NCI-H1105 (cell line): ENCODE measurements around the gene KCNB1.

Source experiments
- DNase-seq: peaks from one replicate; lab custom pipeline; 2025; lab: John Stamatoyannopoulos, UW

The KCNB1 gene

DNA sequence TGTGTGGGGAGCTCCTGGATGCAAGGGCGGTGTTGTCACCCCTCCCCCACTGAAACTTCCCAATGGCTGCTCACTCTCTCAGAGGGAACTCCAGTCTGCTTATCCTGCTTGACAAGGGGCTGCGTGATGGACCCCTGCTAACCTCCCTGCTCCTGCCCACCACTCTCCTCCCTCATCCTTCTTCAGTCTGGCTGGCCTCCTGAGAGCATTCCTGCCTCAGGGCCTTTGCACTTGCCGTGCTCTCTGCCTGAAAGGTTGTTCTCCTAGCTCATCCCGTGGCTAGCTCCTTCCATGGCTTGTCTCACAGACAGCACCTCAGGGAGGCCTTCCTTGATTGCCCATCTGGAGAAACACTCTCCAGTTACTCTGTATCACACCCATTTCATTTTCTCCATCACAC is 130.7 kb downstream of the KCNB1 start:
- DNase-seq = no peak

DNA sequence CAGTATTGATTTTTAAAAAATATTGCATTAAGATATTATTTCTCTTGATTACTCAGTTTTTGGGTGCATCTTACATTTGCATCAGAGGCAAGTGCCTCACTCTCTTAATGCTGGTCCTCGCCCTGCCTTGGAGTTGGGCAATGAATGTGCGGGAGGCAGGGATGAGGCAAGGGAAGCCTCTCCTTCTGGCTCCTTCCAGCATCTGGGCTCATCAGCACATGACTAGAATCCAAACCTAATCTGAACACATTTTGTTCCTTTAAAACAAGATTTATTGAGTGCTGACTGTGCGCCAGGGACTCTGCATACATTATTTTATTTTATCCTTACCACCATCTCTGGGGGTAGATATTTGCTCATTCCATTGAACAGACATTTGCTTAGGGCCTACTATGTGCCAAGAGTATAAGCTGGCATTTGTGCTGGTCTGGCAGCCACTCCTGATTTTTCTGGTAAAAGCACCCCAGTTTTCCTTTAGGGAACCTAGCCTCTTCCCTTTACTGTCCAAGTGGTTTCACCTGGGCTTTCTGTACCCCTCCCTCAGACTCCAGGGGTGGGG is 132.7 kb downstream of the KCNB1 start:
- no peak for DNase-seq

DNA sequence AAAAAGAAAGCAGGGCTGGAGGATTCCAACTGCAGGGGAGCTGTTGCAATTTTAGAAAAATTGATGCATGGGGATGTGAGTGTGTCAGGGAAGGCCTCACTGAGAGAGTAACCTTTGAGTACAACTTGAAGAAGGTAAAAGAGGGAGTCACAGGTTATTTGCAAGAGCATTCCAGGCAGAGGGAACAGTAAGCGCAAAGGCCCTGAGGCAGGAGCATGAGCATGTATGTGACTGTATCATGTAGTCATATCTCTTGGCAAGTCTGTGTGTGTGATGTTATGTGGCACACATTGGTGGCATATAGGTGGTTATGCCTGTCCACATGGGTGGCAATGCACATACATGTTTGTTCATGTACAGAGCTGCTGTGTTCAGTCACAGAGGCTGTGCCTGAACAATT is 133.4 kb downstream of the KCNB1 start:
- no peak for DNase-seq

- DNase-seq = no peak
Measured at GRCh38 chr20:49348563-49348962, 133.9 kb downstream of the KCNB1 start.

GRCh38 chr20:49347156-49347555 is 135.3 kb downstream of the KCNB1 start:
- no peak for DNase-seq

- no peak for DNase-seq
Measured at GRCh38 chr20:49346682-49347081, 135.8 kb downstream of the KCNB1 start.

- no peak for DNase-seq
Measured at GRCh38 chr20:49345524-49345923, 136.9 kb downstream of the KCNB1 start.

DNA sequence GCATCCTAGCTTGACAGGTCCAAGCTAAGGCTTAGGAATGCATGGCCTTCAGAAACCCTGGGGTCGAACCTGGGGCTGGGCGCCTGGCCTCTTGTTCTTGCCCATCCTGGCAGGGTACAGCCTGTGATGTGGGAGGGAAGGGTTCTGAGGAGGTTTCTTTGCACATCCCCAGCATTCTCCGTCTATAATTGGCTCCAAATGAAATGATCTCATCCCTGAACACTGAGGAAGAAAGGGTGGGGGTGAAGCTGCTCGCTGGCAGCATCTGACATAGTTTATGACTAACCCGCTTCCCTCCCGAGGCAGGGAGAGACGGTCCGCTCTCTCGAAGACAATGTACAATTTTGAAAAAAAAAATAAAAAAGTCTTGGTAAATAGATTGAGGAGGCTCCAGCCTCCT is 137.5 kb downstream of the KCNB1 start:
- no peak for DNase-seq

DNA sequence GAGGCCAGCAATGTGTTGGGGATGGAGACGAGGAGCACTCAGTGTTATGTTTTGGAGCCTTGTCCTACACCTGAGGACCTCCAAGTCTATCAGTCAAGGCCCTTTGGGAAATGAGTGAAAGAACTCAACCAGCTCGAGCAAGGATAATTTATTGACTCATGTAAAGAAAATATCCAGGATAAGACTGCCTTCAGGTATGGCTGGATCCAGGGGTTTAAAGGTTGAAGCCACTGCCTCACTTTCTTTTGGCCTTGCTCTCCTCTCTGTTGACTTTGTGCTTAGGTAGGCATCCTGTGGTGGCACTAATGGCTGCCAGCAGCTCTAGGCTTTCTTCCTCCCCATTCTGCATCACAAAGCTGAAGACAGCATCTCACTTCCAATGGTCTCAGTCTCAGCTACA is 138.3 kb downstream of the KCNB1 start:
- no peak for DNase-seq

- DNase-seq = no peak
Measured at GRCh38 chr20:49343246-49343645, 139.2 kb downstream of the KCNB1 start.

DNA sequence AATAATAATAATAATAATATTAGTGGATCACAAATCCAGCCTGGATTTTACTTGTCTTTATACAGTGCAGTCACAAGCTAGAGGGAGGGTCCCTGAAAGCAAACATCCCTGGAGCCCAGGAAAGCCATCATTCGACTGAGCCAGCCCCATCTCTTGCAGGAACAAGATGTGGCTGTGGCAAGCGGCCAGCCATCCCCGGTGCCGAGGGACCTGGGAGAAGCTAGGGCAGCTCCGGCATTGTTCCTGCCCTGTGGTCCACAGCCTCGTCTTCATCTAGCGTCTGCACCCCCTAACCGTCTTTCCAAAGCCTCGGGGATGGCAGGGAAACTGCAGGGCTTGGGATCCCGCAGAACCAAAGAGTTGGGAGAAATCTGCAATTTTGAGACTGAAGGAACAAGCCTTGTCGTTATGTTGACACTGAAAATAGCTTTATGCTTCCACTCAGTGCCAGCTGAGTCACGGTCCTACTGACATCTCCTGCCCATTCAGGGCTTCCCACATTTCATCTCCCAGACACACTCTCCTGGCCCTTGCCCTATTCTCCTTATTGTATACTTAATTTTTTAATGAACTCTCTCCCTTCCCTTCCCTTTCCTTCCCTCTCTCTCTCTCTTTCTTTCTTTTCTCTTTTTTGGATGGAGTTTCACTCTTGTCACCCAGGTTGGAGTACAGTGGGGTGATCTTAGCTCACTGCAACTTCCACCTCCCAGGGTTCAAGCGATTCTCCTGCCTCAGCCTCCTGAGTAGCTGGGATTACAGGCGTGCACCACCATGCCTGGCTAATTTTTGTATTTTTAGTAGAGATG is 142.1 kb downstream of the KCNB1 start:
- DNase-seq = no peak

DNA sequence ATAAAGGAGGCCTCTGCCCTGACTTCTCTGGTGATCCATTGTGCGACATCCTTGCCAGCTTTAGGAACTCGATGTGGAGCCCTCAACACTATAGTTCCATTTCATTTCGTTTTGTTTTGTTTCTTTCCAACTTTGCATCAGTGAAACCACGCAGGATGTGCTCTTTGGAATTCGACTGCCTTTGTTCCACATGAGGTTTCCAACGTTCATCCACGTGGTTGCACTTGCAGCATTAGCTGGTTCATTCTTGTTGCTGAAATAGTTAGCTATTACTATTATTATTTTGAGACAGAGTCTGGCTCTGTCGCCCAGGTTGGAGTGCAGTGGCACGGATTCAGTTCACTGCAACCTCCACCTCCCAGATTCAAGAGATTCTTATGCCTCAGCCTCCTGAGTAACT is 143.3 kb downstream of the KCNB1 start:
- DNase-seq = no peak

DNA sequence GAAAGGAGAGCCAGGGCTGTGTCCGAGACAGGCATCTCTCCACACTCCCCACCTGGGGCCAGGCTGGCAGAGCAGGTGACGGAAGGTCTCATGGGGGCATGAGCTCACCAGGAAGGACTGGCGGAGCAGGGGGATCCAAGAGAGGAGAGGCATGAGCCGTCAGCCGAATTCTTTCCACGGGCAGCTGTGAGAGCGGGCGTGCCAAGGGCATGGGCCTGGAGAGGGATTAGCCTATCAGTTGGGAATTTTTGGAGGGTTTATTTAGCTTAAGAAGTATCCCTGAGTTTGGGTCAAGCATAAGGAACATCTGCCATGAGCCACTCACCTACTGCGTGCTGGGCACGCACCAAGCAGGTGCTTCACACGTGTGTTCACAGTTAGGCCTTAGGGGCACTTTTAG is 144.4 kb downstream of the KCNB1 start:
- no peak for DNase-seq

GRCh38 chr20:49337357-49337756 is 145.1 kb downstream of the KCNB1 start:
- no peak for DNase-seq

DNA sequence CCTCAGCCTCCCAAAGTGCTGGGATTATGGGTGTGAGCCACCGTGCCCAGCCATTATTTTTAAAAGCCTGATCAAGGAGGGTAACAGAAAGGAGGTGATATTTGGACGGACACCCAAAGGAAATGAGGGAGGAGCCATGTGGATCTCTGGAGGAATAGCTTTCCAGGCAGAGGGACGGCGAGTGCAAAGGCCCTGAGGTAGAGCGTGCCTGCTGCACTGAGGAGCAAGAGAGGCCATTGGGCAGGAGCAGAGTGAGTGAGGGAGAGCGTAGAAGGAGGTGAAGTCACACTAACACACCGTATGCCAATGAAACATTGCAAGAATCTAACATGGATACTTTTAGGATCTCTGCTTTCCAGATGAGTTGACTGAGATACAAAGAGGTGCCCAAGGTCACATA is 145.7 kb downstream of the KCNB1 start:
- no peak for DNase-seq

DNA sequence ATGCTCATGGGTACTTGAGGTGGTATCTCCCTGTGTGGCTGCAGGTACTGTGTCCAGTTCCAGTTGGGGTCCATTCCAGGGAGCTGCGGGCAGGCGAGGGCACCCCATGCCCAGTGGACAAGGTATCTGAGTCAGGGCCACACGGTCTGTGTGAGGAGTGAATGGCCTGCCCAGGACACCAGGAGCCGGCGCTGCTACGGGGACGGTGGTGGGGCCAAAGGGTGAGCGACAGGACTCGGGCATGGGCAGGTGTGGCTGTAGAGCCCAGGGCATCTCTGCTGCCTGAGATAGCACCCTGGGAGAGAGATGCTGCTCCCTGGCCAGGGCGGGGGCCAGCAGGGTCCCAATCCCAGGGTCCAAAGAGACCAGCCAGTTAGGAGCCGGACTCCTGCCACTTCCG is 147.0 kb downstream of the KCNB1 start:
- DNase-seq = no peak

- DNase-seq = no peak
Measured at GRCh38 chr20:49330701-49331615, 151.5 kb downstream of the KCNB1 start.

GRCh38 chr20:49328790-49329189 is 153.7 kb downstream of the KCNB1 start:
- no peak for DNase-seq

DNA sequence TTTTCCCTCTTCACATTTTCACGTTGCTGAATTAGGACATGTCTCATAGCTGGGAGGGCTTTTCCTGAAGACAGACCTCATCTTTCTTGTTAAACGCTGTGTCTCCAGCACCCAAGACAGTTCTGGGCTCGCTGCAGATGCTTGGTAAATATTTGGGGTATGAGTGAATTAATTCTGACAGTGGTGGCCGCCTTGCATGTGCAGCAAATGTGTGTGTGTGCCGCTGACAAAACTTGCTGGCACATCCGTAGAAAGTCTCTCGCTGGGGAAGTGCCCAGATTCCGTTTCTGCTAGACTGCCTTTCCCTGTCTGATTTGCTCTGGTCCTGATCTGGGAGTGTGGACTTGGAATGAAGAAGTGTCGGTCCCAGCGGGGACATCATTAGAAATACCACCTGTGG is 156.4 kb downstream of the KCNB1 start:
- DNase-seq = no peak

GRCh38 chr20:49324306-49324705 is 158.2 kb downstream of the KCNB1 start:
- no peak for DNase-seq

DNA sequence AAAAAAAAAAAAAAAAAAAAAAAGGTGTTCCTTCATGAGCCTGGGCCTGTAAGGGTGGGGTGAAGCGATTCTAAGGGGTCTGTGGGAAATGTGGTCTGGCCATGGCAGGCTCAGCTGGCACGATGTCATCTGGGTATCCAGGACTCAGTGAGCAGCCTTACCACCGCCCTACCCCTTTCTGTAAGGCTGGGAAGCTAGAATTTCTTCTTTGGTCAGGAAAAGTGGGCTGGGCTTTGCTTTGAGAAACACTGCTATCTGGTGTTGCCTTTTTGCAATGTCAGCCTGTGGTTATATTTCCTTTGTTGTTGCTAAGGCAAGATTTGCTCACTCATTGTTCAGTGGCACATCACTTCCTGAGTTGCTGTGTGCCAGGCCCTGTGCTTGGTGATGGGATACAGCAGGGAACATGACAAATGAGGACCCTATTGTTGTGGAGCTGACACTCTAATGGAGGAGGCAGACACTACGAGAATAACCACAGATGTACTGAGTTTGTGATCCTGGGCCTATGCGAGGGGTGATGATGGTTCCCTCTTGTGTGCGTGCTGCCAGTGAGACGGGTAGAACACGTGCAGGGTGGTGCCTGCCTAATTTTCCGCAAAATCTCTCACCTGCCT is 158.7 kb downstream of the KCNB1 start:
- no peak for DNase-seq

- no peak for DNase-seq
Measured at GRCh38 chr20:49320460-49320859, 162.0 kb downstream of the KCNB1 start.
